GM20431 (cell line): ENCODE results near the gene CDCP1.
"Not testable (repeated sequence)": the region's sequence is repeated elsewhere in the genome, so short reads cannot be mapped to it uniquely, and the experiment has no call there.

ENCODE experiments used
- in situ Hi-C: fragments of 300-500 bp; cut with MseI, MboI; formaldehyde crosslinking; loops from one replicate; pipeline ENCODE4 v1.15.0; 2020; ENCODE audit warnings: low sequenced_read_pairs; ENCODE audit not compliant: unreplicated experiment

The CDCP1 gene

DNA sequence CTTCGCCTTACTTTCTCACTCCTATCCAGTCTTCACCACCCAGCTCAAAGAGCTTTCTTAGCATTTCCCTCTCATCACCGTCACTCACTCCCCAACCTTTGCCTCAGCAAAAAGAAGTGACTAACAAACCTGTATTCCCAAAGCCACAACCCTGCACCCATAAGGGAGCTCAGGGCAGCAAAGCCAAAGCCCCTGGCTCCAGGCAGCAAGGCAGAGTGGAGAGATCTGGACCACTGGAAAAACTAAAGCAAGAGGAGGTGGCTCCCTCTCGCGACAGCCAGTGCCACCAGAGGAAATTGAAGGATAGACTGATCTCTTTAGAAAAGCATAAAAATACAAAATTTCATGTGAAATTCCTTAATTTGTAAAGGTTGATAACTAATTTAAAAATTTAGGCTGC is 25.1 kb upstream of the CDCP1 start:
- in situ Hi-C loops: no loop called here

DNA sequence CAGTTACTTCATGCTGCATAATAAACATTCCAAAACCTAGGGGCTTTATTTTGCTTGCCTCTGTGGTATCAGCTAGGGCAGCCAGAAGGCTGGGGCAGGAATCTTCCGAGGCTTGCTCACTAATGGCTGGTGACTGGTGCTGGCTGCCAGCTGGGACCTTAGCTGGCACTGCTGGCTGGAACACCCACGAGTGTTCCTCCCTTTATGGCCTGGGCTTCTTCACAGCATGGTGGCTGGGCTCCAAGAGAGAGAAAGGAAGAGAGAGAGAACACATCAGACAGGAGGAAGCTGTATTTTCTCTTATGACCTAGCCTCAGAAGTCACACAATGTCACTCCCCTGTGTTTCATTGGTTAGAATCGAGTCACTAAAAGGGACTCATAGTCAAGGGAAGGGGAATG is 23.9 kb upstream of the CDCP1 start:
- in situ Hi-C loops: no loop called here

- in situ Hi-C loops: no loop called here
Measured at GRCh38 chr3:45169125-45169904, 23.1 kb upstream of the CDCP1 start.

DNA sequence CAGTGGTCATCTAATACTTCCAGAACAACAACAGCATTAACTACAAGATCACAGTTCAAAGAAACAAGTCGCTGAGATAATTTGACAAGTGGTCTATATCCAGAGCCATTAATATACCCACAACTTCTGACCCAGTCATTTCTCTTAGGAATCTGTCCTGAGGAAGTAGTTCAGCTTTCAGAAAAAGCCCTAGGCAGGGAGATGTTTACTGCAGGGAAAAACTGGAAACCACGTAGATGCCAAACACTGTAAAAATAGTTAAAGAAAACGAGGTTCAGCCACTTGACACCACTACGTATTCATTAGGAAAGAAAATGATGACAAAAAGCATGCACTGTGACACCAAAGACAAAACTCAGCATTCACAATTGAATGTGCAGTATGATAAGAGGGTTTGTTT is 22.3 kb upstream of the CDCP1 start:
- in situ Hi-C loops: no loop called here

GRCh38 chr3:45167011-45167911 is 21.1 kb upstream of the CDCP1 start:
- in situ Hi-C loops: no loop called here

DNA sequence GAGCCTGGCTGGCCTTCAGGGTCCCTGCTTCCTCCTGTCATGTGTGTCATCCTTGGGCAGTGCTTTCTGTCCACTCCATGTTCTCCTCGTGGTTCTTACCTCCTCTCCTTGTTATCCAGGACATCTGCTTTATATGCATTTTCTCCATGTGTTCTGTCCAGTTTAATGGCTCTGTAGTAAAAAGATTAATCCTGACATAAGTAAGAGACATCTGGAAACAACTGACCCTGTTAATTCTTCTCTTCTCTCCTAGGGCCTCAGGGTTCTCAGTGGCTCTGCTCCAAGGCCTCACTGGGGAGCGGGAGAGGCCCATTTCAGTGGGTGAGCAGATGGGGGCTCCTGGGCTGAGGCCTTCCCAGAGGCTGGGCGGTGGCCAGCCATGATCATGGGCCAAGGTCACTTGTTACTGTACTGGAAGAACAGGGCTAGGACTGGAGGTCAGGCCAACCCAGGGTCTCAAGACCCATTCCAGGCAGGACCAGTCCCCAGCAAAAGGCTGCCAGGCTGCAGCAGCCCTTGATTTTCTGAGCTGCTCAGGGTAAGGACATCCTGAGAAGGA is 20.2 kb upstream of the CDCP1 start:
- in situ Hi-C loops: no loop called here

DNA sequence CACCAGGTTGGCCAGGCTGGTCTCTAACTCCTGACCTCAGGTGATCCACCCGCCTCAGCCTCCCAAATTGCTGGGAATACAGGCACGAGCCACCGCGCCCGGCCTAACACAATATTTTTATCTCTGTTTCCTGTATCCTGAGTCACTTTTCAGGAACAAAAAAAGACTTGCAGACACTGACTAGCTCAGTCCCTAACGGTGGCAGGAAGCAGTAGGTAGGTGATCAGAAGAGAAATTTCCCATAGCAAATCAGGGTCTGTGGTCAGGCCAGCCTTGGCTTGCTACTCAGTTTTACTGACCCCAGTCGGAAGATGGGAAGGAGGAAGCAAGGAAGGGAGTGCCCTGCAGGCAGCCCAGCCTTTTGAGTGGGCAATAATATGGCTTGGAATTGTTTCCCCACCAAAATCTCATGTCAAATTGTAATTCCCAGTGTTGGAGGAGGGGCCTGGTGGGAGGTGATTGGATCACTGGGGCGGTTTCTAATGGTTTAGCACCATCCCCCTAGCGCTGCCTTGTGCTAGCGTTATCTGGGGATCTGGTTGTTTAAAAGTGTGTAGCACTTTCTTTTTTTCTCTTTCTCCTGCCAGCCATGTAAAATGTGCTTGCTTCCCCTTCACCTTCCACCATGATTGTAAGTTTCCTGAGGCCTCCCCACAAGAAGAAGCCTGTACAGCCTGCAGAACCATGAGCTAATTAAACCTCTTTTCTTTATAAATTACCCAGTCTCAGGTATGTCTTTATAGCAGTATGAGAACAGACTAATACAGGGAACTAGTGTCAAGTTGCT is 19.5 kb upstream of the CDCP1 start:
- in situ Hi-C loops: no loop called here

DNA sequence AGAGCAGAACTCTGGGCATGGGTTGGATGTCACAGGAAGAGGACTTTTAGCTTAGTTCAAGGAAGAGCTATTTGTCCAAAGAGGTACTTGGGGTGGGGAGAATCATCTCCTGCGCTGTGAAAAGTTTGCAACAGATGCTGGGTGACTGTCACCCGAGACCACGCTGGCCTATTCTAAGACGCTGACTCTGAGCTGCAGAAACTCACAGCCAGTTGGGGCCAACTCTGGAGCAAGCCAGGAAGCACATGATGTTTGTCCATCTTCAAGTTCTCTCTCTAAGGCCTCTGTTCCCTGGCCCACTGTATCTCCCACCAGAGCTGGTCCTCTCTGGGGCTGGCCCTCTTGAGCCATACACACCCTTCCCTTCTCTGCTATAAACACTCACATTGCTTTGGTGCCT is 17.9 kb upstream of the CDCP1 start:
- in situ Hi-C loops: no loop called here

- in situ Hi-C loops: no loop called here
Measured at GRCh38 chr3:45163481-45163880, 17.3 kb upstream of the CDCP1 start.

GRCh38 chr3:45154641-45155147 is 8.5 kb upstream of the CDCP1 start:
- in situ Hi-C loops: no loop called here

DNA sequence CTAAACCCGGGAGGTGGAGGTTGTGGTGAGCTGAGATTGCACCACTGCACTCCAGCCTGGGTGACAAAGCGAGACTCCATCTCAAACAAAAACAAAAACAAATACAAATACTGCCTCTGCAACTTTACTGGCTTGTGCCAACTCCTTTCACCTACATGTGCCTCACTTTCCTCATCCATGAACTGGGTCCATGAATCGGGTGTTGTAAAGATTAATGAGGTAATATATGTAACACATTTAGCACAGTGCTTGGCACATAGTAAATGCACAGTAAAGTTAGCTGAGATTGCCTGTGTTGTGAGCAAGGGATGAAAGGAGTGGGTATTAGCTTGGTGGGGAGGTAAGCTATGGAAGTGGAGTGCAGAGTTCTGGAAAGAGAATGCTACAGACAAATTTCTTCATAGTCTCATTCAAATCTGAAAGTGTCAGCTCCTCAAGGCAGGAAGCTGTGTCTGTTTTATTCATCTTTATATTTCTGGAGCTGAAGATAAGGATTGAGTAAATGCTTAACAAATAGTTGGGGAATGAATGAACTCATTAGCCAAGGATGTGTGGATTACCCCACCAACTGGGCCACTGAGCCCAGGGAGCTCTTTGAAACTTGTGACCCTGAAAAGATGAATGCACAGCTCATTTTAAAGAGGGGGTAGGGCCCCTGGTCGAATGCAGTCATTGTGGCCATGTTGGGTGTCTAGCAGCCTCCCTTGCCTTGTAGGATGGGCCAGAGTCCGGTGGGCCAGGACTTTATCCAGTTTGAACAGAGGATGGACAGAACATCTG is 7.7 kb upstream of the CDCP1 start:
- in situ Hi-C loops: no loop called here

DNA sequence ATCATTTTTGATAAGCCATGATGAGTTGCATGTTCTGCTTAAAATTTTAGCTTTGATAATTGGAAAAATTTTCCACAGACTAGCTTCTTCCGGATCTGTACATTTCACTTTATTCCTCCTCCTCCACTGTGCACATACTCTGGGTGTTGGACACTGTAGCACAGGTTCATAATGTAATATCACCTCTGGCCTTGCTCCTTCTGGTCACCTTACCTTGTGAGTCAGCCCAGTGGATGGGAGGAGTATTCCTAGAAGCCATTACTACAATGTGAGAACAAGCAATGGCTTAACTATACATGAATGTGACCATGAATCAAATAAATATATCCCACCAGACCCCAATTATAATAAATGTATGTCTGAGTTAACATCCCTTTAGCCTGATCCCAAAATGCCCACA is 6.1 kb upstream of the CDCP1 start:
- in situ Hi-C loops: no loop called here

- in situ Hi-C loops: no loop called here
Measured at GRCh38 chr3:45151100-45151499, 4.9 kb upstream of the CDCP1 start.

GRCh38 chr3:45148921-45149320 is 2.7 kb upstream of the CDCP1 start:
- in situ Hi-C loops: no loop called here

- in situ Hi-C loops: no loop called here
Measured at GRCh38 chr3:45145223-45145622, 955 bp downstream of the CDCP1 start.

GRCh38 chr3:45143673-45144671 is 2.2 kb downstream of the CDCP1 start:
- in situ Hi-C loops: no loop called here

GRCh38 chr3:45140770-45141155 is 5.4 kb downstream of the CDCP1 start:
- in situ Hi-C loops: not testable (repeated sequence)

DNA sequence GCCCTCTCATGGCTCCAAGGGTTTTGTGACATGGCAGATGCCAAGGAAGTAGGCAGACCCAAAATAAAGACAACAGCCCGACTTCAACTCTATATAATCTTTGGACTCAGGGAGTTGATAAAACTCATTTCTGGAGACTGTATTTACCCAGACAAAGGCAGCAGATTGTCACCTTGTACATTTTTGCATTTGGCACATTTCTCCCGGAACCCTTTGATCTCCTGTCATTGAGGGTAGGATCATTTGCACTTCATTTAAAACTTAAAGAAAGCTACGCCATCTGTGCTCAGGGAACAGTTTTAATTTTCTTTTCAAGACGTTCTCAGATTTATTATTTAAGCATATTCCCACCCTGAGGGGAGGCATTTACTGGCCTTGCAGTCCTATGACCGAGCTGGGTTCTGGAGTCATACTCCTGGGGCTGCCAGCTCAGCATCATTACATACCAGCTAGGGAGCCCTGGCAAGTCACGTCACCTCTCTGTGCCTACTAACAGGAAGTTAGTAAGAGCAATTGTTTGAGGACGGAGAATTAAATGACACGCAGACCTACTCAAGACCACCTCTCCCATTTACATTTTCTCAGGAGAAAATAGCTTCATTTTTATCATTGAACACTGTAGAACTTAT is 5.9 kb downstream of the CDCP1 start:
- in situ Hi-C loops: no loop called here
